HG03097 (cell line): Measurements from ENCODE around the gene SLC5A10.
"Not testable (repeated sequence)": the region's sequence is repeated elsewhere in the genome, so short reads cannot be mapped to it uniquely, and the experiment has no call there.

Source experiments
- ATAC-seq: cut with Tn5 transposase; IDR thresholded peaks from one replicate; pipeline ENCODE4 v1.9.1; 2021; ENCODE audit not compliant: unreplicated experiment, low FRiP score

SLC5A10 gene

GRCh38 chr17:19016297-19016696 lies 64.3 kb downstream of the SLC5A10 start:
- ATAC-seq: no peak

- ATAC-seq: no peak
Observed at GRCh38 chr17:19016881-19017280, 64.9 kb downstream of the SLC5A10 start.

- no peak for ATAC-seq
Observed at GRCh38 chr17:19017401-19017800, 65.4 kb downstream of the SLC5A10 start.

GRCh38 chr17:19017804-19018599 lies 66.0 kb downstream of the SLC5A10 start:
- no peak for ATAC-seq

GRCh38 chr17:19018600-19018950 lies 66.6 kb downstream of the SLC5A10 start:
- ATAC-seq: no peak

GRCh38 chr17:19019041-19019941 lies 67.3 kb downstream of the SLC5A10 start:
- ATAC-seq: no peak

- ATAC-seq: no peak
Observed at GRCh38 chr17:19020016-19020415, 68.1 kb downstream of the SLC5A10 start.

GRCh38 chr17:19021011-19021621 lies 69.2 kb downstream of the SLC5A10 start:
- ATAC-seq: not testable (repeated sequence)

GRCh38 chr17:19021622-19022083 lies 69.7 kb downstream of the SLC5A10 start:
- ATAC-seq: no peak

- no peak for ATAC-seq
Observed at GRCh38 chr17:19022128-19022527, 70.2 kb downstream of the SLC5A10 start.

GRCh38 chr17:19022747-19023146 lies 70.8 kb downstream of the SLC5A10 start:
- ATAC-seq: no peak

- no peak for ATAC-seq
Observed at GRCh38 chr17:19023209-19023999, 71.4 kb downstream of the SLC5A10 start.

- no peak for ATAC-seq
Observed at GRCh38 chr17:19024101-19025078, 72.4 kb downstream of the SLC5A10 start.

- ATAC-seq: not testable (repeated sequence)
Observed at GRCh38 chr17:19028671-19029070, 76.7 kb downstream of the SLC5A10 start.

- not testable (repeated sequence) for ATAC-seq
Observed at GRCh38 chr17:19029740-19030139, 77.8 kb downstream of the SLC5A10 start.

GRCh38 chr17:19030771-19031449 lies 78.9 kb downstream of the SLC5A10 start:
- not testable (repeated sequence) for ATAC-seq

GRCh38 chr17:19031729-19032128 lies 79.8 kb downstream of the SLC5A10 start:
- peak; percentile 40 for ATAC-seq

- ATAC-seq: peak; percentile 37
Observed at GRCh38 chr17:19032377-19032988, 80.5 kb downstream of the SLC5A10 start.
